Gastrocnemius medialis (tissue), 4 donors: ENCODE data around the gene CCL7.

Experiments used
- POLR2A ChIP-seq, 2 donors: fragments of 450-650 bp; IDR thresholded peaks; one replicate each; pipeline ENCODE4 v1.6.1; 2017; ENCODE audit warnings: antibody characterized with exemption in 2 of 2, mild to moderate bottlenecking in 2 of 2, moderate library complexity in 2 of 2
- TF ChIP-seq, protein P1 (sequence below), 5 experiments: fragments of 450-650 bp in 3 of 5; fragments of 200-600 bp in 2 of 5; sonication (generic) in 2 of 5; IDR thresholded peaks in 4 of 5; conservative IDR thresholded peaks in 1 of 5; 1 replicate in 4 of 5; 2 replicates in 1 of 5; pipeline ENCODE4 v1.5.1; 2016 to 2019; ENCODE audit warnings: antibody characterized with exemption in 5 of 5, mild to moderate bottlenecking in 3 of 5, moderate library complexity in 3 of 5

DNA sequence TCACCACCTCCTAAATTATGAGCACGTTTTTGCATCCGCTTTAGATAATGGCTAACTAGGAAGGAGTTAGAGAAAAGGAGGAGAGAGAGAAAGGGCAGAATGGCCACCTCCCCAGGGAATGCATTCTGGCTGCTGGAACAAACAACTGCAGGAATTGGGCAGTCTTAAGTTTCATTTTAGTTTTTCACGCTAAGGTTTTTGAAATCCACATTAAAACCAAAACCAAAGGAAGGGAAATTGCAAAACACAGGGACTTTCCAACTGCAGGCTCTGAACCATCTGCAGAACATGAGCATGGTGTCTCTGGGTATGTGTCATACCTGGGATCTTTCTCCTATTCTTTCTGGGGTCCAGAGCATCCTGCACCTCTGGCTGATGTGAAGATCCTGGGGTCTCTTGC is 37.1 kb downstream of the CCL7 start:
- TF ChIP-seq, protein P1, sequence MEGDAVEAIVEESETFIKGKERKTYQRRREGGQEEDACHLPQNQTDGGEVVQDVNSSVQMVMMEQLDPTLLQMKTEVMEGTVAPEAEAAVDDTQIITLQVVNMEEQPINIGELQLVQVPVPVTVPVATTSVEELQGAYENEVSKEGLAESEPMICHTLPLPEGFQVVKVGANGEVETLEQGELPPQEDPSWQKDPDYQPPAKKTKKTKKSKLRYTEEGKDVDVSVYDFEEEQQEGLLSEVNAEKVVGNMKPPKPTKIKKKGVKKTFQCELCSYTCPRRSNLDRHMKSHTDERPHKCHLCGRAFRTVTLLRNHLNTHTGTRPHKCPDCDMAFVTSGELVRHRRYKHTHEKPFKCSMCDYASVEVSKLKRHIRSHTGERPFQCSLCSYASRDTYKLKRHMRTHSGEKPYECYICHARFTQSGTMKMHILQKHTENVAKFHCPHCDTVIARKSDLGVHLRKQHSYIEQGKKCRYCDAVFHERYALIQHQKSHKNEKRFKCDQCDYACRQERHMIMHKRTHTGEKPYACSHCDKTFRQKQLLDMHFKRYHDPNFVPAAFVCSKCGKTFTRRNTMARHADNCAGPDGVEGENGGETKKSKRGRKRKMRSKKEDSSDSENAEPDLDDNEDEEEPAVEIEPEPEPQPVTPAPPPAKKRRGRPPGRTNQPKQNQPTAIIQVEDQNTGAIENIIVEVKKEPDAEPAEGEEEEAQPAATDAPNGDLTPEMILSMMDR (IDR thresholded peaks at IDR 0.05 in 4 of 5, conservative IDR thresholded peaks at IDR 0.05 in 1 of 5) = no peak
- TF ChIP-seq POLR2A (IDR thresholded peaks at IDR 0.05) = no peak
